GM19025 (cell line): ENCODE measurements around the gene RFX8.
"Not testable (repeated sequence)": the region's sequence is repeated elsewhere in the genome, so short reads cannot be mapped to it uniquely, and the experiment has no call there.

ENCODE experiments used
- ATAC-seq: cut with Tn5 transposase; IDR thresholded peaks from one replicate; pipeline ENCODE4 v1.9.1; 2021; ENCODE audit warnings: mild to moderate bottlenecking, low read depth, moderate library complexity; ENCODE audit not compliant: unreplicated experiment

Gene RFX8

DNA sequence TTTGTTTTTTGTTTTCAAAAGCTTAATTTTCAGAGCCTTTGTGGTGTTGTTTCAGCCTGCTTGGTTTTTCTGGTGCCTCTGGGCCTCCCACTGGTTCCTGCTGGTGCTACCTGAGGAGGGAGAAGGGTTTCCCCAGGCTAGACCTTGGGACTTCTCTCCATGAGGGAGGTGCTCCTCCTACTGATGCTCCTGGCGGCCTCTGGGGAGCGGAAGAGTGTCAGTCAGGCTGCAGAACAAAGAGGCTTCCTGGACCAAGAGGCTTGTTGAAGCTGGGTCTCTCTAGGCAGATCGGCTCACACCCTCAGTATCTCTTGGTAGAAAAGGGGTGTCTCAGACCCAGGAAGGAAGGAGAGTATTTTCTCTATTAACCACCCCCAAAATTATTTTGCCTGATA, 32.2 kb downstream of the RFX8 start:
- no peak for ATAC-seq

DNA sequence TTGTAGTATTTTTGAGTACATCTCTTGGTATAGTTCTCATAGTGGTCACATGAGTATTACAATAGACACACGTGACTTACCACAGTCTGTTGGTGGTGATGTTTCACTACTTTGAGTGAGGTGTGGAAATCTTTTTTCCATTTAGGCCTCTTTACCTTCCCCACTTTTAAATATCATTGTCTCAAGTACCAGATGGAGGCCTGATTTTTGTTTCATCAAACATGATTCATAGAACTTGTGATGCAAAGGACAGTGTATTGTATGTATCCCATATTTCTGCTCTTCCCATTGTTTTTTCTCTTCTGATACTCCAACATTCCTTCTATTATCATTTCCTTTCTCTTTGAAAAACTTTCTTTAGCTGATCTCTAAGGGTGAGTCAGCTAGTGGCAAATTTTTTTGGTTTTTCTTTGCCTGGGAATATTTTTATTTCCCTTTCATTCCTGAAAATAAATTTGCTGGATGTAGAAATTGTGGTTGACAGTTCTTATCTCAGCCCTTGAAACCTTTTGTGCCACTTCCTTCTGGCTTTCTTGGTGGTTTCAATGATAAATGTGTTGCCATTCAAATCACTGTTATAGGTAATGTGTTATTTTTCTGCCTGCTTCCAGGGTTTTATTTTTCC, 32.8 kb downstream of the RFX8 start:
- no peak for ATAC-seq

- no peak for ATAC-seq
Observed at GRCh38 chr2:101440127-101440738, 34.7 kb downstream of the RFX8 start.

DNA sequence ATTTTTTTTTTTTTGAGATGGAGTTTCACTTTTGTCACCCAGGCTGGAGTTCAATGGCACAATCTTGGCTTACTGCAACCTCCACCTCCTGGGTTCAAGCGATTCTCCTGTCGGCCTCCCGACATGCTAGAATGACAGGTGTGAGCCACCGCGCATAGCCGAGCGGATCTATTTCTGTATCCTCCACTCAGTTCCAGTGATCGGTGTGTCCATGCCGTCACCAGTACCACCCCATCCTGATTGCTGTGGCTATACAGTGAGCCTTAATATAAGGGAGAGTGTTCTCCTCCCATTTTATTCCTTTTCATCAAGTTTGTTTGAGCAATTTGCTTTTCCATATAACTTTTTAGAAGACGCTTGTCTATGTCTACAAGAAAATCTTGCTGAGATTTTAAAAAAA, 35.2 kb downstream of the RFX8 start:
- ATAC-seq = no peak

- not testable (repeated sequence) for ATAC-seq
Observed at GRCh38 chr2:101438555-101438954, 36.4 kb downstream of the RFX8 start.

GRCh38 chr2:101435001-101435862, 39.7 kb downstream of the RFX8 start:
- ATAC-seq = no peak

DNA sequence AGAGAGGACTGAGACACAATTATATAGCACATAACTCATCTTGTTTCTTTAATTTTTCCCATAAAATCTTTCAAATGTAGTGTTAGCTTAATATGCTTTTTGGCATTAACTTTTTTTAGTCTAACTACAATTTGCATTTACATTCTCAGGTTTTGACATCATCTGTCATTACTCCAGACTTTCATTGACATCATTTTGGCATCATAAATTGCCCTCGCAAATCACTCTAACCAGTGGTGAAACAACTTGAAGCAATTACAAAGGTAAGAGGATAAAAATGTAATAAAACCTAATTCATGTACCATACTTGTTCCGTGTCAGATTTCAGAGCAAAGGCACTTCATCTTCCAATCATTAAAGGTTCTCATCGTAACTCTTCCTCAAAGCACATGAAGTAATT, 41.4 kb downstream of the RFX8 start:
- ATAC-seq = no peak

DNA sequence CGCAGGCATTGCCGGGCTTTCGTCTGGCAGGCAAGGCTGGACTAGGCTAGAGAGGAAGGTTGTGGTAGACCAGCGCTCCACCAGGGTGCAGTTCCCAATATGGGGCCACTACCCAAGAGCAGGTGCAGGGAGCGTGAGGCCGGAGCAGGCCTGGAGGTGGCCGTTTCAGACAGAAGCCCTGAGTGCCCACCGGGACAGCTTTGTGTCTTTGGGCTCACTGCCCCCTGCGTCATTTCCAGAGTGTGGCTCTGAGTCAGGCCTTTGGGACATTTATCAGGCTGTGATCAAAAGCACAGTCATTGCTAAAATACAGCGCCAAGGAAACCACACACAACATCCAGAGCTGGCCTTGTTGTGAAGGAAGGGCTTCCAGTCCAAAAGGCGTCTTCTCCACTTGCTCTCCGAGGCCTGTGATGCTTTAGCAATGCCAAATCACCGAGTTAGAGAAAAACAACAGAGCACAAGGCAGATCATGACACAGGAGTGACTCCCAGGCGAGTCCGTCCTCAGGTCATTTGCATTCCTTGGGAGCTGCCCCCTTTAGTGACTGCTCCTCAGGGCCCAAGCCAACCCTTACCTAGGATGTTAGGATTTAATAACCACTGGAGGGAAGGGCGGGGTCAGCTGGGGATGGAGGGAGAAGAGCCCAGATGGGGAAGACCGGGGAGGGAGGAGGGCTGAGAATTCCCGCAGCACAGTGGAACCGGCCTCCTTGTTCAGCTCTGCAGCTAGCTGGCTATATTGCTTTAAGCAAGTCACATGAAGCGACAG, 42.3 kb downstream of the RFX8 start:
- no peak for ATAC-seq

GRCh38 chr2:101431486-101431885, 43.4 kb downstream of the RFX8 start:
- ATAC-seq = no peak

- ATAC-seq = no peak
Observed at GRCh38 chr2:101430156-101430555, 44.8 kb downstream of the RFX8 start.

- no peak for ATAC-seq
Observed at GRCh38 chr2:101429453-101429852, 45.5 kb downstream of the RFX8 start.

GRCh38 chr2:101428422-101429176, 46.3 kb downstream of the RFX8 start:
- ATAC-seq = no peak

GRCh38 chr2:101427743-101428142, 47.2 kb downstream of the RFX8 start:
- ATAC-seq = no peak

GRCh38 chr2:101427240-101427639, 47.7 kb downstream of the RFX8 start:
- ATAC-seq = no peak

GRCh38 chr2:101426822-101427221, 48.1 kb downstream of the RFX8 start:
- no peak for ATAC-seq

GRCh38 chr2:101420623-101421022, 54.3 kb downstream of the RFX8 start:
- ATAC-seq = no peak

- ATAC-seq = no peak
Observed at GRCh38 chr2:101419096-101419663, 55.7 kb downstream of the RFX8 start.

DNA sequence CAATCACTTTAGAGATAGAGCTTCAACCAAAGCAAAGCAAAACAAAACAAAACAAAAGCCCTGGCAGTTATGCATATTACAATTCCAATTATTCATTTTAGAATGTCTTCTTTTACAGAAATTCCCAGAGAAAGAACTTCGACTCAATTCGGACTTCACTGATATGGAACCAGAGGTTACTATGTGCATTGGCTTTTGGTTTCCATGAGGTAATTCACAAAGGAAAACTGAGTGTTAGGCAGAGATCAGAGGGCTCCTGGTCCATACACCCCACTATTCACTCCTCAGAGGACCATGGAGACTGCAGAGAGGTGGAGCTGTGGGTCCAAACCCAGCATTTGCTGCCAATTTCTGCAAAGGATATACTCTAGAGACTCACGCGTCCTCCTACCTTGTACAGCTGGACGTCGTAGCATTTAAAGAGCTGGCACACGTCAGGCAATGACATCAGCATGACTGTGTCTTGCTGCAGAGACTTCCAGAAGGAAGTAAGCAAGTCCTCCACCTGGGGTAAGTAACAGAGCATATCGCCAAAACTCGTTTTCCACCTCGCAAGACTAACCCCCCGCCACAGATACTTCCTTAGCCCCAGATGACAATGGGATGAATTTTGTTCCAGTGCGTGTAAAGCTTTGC, 56.3 kb downstream of the RFX8 start:
- no peak for ATAC-seq

DNA sequence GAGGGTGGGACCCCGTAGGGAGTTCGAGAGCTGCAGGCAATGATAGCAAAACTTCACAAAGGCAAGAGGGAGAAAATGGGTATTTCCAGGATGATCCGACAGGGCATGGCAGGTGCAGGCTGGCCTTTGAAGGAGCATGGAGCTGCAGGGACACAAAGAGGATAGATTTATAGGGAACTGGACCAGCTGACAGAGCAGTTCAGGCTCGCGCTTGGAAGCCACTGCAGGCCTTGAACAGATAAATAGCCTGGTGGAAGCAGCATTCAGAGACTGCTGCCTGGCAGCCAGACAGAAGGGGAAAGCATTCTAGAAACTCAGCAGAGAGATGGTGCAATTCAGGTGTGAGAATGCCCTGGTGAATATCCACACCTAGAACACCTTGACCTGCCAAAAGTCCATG, 58.3 kb downstream of the RFX8 start:
- no peak for ATAC-seq
